OCI-LY1 (cell line): Measurements from ENCODE around the gene UROS.

Experiments
- H2AFZ ChIP-seq: fragments of 200-600 bp; sonication (generic), shearing (Covaris generic); 2 replicates; pipeline ENCODE4 v1.6.0; 2014; ENCODE audit warnings: antibody characterized with exemption, mild to moderate bottlenecking, low read length
- H3F3A ChIP-seq: fragments of 200-600 bp; sonication (generic), shearing (Covaris generic); 2 replicates; pipeline ENCODE4 v1.6.0; 2014; ENCODE audit warnings: mild to moderate bottlenecking, antibody characterized with exemption, low read length, moderate library complexity; ENCODE audit not compliant: insufficient read depth
- H3K27ac ChIP-seq: fragments of 200-600 bp; sonication (generic); 2 replicates; pipeline ENCODE4 v1.5.1; 2014; ENCODE audit warnings: low read length, mixed run types, mild to moderate bottlenecking, low read depth; ENCODE audit not compliant: poor library complexity, severe bottlenecking
- H3K27me3 ChIP-seq: fragments of 200-600 bp; sonication (generic); 2 replicates; pipeline ENCODE4 v1.6.0; 2014; ENCODE audit warnings: antibody characterized with exemption, mild to moderate bottlenecking, low read length, moderate library complexity; ENCODE audit not compliant: insufficient read depth
- H3K36me3 ChIP-seq: fragments of 200-600 bp; sonication (generic); 2 replicates; pipeline ENCODE4 v1.6.1; 2014; ENCODE audit warnings: mild to moderate bottlenecking, antibody characterized with exemption, low read length, moderate library complexity, mixed read lengths; ENCODE audit not compliant: insufficient read depth
- H3K4me1 ChIP-seq: fragments of 200-600 bp; sonication (generic); 2 replicates; pipeline ENCODE4 v1.5.1; 2014; ENCODE audit warnings: mild to moderate bottlenecking, low read length, moderate library complexity; ENCODE audit not compliant: insufficient read depth, severe bottlenecking
- H3K4me2 ChIP-seq: fragments of 200-600 bp; sonication (generic), shearing (Covaris generic); 2 replicates; pipeline ENCODE4 v1.6.1; 2014; ENCODE audit warnings: low read length
- H3K4me3 ChIP-seq: fragments of 200-600 bp; sonication (generic); 2 replicates; pipeline ENCODE4 v1.5.1; 2014; ENCODE audit warnings: low read length, low read depth, mild to moderate bottlenecking, mixed read lengths; ENCODE audit not compliant: poor library complexity, severe bottlenecking
- H3K79me2 ChIP-seq: fragments of 200-600 bp; shearing (Covaris generic); 2 replicates; pipeline ENCODE4 v1.6.1; 2016; ENCODE audit warnings: mixed run types, low read length, mixed read lengths; ENCODE audit not compliant: insufficient read depth
- H3K9ac ChIP-seq: fragments of 200-600 bp; sonication (generic), shearing (Covaris generic); 2 replicates; pipeline ENCODE4 v1.6.1; 2014; ENCODE audit warnings: mild to moderate bottlenecking, low read length, mixed read lengths
- H3K9me2 ChIP-seq: fragments of 200-600 bp; sonication (generic), shearing (Covaris generic); 2 replicates; pipeline ENCODE4 v1.6.1; 2014; ENCODE audit warnings: low read depth, mild to moderate bottlenecking, low read length, mixed read lengths
- H3K9me3 ChIP-seq: fragments of 200-600 bp; shearing (Covaris generic); 2 replicates; pipeline ENCODE4 v1.6.1; 2014; ENCODE audit warnings: low read length, mixed read lengths
- H4K20me1 ChIP-seq: fragments of 200-600 bp; sonication (generic), shearing (Covaris generic); 2 replicates; pipeline ENCODE4 v1.6.0; 2016; ENCODE audit warnings: mild to moderate bottlenecking, low read length; ENCODE audit not compliant: insufficient read depth
- CTCF ChIP-seq: fragments of 200-600 bp; sonication (generic), shearing (Covaris generic); IDR thresholded peaks from 2 replicates; pipeline ENCODE4 v1.5.1; 2017; ENCODE audit warnings: mild to moderate bottlenecking, antibody characterized with exemption, low read length, moderate library complexity, mixed read lengths
- EZH2 ChIP-seq: fragments of 200-600 bp; sonication (generic), shearing (Covaris generic); IDR thresholded peaks from 2 replicates; pipeline ENCODE4 v1.8.0; 2017; ENCODE audit warnings: borderline replicate concordance, mixed run types, mild to moderate bottlenecking, antibody characterized with exemption, low read length, moderate library complexity, mixed read lengths

Gene UROS

GRCh38 chr10:125802739-125803138 is 20.3 kb downstream of the UROS start:
- Histone ChIP-seq H3K79me2 (no peaks in the 10 kb centered on the region), H2AFZ (no peak overlapping the region), H3K9me2 (no peaks in the 10 kb centered on the region), H3K4me2 (no peak overlapping the region), H4K20me1 (no peaks in the 10 kb centered on the region), H3K9me3 (no peaks in the 10 kb centered on the region), H3K4me1 (no peaks in the 10 kb centered on the region), H3K27me3 (no peaks in the 10 kb centered on the region), H3K36me3 (peaks cover 57% of the 10 kb centered on the region), H3K4me3 (no peak overlapping the region), H3K27ac (no peak overlapping the region), H3F3A (no peaks in the 10 kb centered on the region), H3K9ac (no peak overlapping the region)
- TF ChIP-seq CTCF (no peak), EZH2 (no peak)

DNA sequence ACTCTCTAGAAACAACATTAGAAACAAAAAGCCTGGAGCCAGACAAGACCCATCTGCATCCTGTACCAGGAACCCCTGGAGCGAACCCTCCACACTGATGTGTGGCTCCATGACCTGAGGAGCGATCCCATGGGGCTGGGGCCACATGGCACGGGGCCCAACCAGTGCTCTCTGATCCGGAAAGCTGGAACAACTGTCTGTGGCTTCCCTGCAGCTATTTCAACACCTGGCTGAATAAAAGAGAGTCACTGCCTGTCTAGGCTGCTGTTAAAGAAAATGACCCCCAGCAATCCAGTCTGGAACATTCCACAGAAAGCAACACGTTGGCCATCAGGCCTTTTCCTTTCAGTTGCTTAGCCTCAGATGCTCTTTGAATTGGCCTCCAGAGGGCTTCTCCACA is 20.9 kb downstream of the UROS start:
- no peaks in the 10 kb centered on the region for H3F3A ChIP-seq
- TF ChIP-seq CTCF, result no peak
- no peak for TF ChIP-seq EZH2
- H3K9ac ChIP-seq, result no peak overlapping the region
- H2AFZ ChIP-seq, result no peak overlapping the region
- no peak overlapping the region for H3K4me2 ChIP-seq
- H3K79me2 ChIP-seq, result no peaks in the 10 kb centered on the region
- H4K20me1 ChIP-seq, result no peaks in the 10 kb centered on the region
- peaks cover 51% of the 10 kb centered on the region for H3K36me3 ChIP-seq
- H3K9me3 ChIP-seq, result no peaks in the 10 kb centered on the region
- no peak overlapping the region for H3K4me3 ChIP-seq
- H3K4me1 ChIP-seq, result no peaks in the 10 kb centered on the region
- H3K27ac ChIP-seq, result no peak overlapping the region
- H3K9me2 ChIP-seq, result no peaks in the 10 kb centered on the region
- no peaks in the 10 kb centered on the region for H3K27me3 ChIP-seq

DNA sequence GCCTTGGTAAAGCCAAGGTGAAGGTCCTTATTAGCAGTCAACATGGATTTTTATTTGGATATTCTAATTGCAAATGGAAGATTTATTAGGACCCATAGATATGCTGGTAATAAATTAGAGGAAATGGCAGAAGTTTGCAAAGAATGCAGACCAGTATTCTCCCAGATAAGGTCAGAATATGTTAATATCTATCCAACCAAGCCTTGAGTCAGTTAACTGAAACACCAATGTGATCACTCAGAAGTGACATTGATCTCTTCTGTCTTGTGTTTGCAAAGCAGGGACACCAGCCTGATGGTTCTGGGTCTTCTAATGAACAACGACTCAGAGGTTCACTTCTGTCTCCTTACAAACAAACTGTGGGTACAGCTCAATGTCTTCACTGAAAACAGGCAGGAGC is 21.5 kb downstream of the UROS start:
- Histone ChIP-seq H3K9me2 (no peaks in the 10 kb centered on the region), H3K27me3 (no peaks in the 10 kb centered on the region), H2AFZ (no peak overlapping the region), H4K20me1 (no peaks in the 10 kb centered on the region), H3K9ac (no peak overlapping the region), H3K79me2 (no peaks in the 10 kb centered on the region), H3K36me3 (peaks cover 45% of the 10 kb centered on the region), H3K4me3 (no peak overlapping the region), H3K27ac (no peak overlapping the region), H3F3A (no peaks in the 10 kb centered on the region), H3K4me1 (no peaks in the 10 kb centered on the region), H3K9me3 (no peaks in the 10 kb centered on the region), H3K4me2 (no peak overlapping the region)
- TF ChIP-seq EZH2 (no peak), CTCF (no peak)
